DMS153 treated with DMSO at 0.1 percent for 48 hours (cell line): ENCODE results near the gene ASPHD2.
"Not testable (repeated sequence)": the region's sequence is repeated elsewhere in the genome, so short reads cannot be mapped to it uniquely, and the experiment has no call there.

Experiments used
- DNase-seq: peaks from one replicate; lab custom pipeline; 2025; ENCODE audit not compliant: unreplicated experiment; lab: John Stamatoyannopoulos, UW

Gene ASPHD2, protein sequence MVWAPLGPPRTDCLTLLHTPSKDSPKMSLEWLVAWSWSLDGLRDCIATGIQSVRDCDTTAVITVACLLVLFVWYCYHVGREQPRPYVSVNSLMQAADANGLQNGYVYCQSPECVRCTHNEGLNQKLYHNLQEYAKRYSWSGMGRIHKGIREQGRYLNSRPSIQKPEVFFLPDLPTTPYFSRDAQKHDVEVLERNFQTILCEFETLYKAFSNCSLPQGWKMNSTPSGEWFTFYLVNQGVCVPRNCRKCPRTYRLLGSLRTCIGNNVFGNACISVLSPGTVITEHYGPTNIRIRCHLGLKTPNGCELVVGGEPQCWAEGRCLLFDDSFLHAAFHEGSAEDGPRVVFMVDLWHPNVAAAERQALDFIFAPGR

GRCh38 chr22:26428515-26429457 is at the start of gene ASPHD2:
TSS of gene ASPHD2 (plus strand) at chr22:26429260. CDS start at chr22:26433616, 4,356 bp downstream.
- peak; percentile 43 for DNase-seq

GRCh38 chr22:26380072-26380830 is 48.8 kb upstream of the ASPHD2 start:
- DNase-seq = no peak

DNA sequence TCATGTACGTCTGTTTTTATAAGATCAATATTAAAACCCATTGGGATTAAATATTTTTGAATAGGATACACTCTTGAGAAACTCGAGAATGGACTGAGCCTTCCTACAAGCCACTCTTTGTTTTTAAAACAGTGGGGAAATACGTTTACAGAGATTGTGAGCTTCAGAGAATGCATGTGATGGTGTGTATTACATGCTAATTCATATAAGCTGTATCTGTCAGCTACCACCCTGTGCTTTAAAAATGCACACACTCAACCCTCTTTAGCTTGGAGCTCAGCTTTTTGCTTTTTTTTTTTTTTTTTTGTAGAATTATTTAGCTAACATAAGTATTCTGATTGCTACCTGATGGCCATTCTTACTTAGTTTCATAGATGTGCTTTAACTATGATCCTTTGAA is 46.3 kb upstream of the ASPHD2 start:
- no peak for DNase-seq

DNA sequence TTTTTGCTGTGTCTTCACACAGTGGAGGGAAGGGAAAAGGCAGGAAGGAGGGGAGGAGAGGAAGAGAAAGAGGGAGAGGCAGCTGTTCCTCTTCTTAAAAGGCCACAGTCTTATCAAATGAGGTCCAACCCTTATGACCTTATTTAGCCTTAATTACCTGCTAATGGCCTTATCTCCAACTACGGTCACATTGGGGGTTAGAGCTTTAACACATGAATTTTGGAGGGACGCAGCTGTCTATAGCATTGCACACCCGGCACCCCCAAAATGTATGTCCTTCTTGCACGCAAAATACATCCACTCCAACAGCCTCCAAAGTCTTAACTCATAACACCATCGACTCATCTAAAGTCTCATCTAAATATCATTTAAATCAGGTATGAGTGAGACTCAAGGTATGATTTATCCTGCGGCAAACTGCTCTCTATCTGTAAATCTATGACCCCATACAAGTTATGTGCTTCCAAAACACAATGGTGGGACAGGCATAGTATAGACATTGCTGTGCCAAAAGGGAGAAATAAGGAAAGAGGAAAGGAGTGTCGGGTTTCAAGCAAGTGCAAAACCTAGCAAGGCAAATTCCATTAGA is 45.0 kb upstream of the ASPHD2 start:
- no peak for DNase-seq

- no peak for DNase-seq
These were observed 43.9 kb upstream of the ASPHD2 start for GRCh38 chr22:26385164-26385563.

DNA sequence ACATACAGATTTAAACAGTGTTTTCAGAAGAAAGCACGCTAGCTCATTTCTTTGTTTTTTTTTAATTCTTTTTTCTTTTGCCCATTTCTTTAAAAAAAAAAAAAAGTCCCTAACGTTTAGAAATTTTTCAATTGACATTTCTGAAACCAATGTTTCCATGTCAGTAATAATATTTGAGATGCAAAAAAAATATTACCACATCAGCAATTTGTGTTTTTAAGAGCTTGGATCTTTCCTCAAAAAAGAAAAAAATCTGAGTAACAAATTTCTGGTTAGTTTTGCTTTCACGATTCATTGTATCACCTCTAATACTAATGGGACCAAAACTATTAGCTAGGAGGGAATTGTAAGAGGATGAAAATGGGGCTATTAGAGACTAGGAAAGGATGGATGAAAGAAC is 39.9 kb upstream of the ASPHD2 start:
- DNase-seq = no peak

GRCh38 chr22:26391091-26391490 is 38.0 kb upstream of the ASPHD2 start:
- no peak for DNase-seq

GRCh38 chr22:26391623-26392022 is 37.4 kb upstream of the ASPHD2 start:
- DNase-seq = no peak

DNA sequence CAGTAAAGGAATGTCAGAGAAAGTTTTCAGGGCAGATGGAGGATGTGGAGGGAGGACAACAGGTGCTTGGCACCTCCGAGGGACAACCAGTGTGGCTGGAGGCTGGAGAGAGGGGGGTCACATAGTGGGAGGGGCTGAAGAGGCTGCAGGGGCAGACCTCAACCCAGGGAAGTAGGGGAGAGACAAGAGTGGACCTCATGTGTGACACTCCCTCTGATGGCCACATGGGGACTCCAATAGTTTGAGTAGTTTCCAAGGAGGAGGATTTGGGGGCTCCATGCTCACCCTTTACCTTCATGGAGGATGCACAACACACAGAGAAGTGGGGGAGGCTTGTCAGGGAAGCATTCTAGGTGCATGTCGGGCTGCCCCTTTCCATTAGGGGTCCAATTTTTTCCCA is 35.1 kb upstream of the ASPHD2 start:
- DNase-seq = no peak

DNA sequence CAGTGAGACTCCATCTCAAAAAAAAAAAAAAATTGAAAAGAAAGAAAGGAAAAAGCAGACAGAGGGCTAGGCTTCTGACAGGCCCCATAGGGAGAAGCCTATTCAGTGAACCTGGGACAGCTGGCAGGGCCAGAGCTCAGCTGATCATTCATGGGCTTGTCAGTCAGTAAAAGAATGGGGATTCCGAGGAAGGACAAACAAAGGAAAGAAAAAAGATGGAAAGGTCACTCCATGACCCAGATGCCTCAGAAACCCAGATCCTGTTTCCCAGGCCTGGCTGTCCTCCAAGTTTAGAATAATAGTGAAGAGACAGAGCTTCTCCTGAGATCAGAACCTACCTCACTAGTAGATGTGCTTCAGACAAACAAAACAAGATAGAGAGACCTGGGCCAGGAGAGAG is 34.3 kb upstream of the ASPHD2 start:
- no peak for DNase-seq

- DNase-seq = peak; percentile 29
These were observed 33.1 kb upstream of the ASPHD2 start for GRCh38 chr22:26395926-26396325.

DNA sequence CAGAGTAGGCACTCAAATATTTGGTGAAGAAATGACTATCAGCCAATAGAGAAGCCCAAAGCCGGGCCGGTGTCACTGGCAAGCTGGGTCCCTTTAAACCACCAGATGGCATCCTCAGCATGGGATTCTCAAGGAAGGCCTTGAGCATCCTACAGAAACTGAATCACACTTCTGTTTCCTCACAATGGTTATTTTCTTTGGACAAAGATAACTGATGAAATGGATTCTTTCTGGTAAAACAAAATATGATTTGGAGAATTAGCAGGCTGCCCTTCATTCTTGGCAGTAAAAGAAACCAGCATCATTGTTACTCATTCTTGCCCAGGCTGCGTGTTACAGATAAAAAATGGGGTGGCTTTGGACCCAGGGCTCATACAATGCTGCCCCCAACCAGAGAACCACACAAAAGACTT is 30.3 kb upstream of the ASPHD2 start:
- DNase-seq = peak; percentile 38

DNA sequence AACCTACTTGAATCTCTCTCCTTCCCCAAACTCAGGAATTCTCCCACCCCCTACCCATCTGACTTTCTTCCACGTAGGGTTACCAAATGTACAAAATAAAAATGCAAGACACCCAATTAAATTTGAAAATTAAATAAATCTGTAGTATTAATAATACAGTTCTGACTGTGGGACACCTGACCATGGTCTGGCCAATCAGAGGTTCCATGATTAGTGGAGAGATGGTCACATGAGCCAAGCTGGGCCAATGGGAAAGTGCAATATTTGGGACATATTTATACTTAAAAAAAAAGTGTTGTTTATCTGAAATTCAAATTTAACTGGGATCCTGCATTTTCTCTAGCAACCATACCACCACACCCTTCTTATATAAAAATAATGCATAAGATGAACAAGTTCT is 29.8 kb upstream of the ASPHD2 start:
- no peak for DNase-seq

GRCh38 chr22:26401726-26402125 is 27.3 kb upstream of the ASPHD2 start:
- no peak for DNase-seq

- DNase-seq = no peak
These were observed 24.1 kb upstream of the ASPHD2 start for GRCh38 chr22:26404851-26405421.

GRCh38 chr22:26406118-26406517 is 22.9 kb upstream of the ASPHD2 start:
- DNase-seq = peak; percentile 4

DNA sequence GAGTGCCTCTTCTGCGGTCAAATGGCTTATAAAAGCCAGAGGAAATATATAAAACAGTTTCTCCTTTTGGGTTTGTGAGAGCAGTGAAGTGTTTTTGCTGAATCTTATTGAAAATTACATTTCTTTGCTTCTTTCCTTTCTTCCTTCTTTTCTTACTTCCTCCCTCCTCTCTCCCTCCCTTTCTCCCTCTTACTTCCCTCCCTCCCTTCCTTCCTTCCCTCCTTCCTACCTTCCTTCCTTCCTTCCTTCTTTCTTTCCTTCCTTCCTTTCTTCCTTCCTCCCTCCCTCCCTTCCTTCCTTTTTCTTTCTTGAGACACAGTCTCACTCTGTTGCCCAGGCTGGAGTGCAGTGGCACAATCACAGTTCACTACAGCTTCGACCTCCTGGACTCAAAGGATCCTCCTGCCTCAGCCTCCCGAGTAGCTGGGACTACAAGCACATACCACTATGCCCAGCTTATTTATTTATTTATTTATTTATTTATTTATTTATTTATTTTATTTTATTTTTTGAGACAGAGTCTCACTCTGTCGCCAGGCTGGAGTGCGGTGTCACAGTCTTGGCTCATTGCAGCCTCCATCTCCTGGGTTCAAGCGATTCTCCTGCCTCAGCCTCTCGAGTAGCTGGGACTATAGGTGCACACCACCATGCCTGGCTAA is 20.4 kb upstream of the ASPHD2 start:
- not testable (repeated sequence) for DNase-seq

DNA sequence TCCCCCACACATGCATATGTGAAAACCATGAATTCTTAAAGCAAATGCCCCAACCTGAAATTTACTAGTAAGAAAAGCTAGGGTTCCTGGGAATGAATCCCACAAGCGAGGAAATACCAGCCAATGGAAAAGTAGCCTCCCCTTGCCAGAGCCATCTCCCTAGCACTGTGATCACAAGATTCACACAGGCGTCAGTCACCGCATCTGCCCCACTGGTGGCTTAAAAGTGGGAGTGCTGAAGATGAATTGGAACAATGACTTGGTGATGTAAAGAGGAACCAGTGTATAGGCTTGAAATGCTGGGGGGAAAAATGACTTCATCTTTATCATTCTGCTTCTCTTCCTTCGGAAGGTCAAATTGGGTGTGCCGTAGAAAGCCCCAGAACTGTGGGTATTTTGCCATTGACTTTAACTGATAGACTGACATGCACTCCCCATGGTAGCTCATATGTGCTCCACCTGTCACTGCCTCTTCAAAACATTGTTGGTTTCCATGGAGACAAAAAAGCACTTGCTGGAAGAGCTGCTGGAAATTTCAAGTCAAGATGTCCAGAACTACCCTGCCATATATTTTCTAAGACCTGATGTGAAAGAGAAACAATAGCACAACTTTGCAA is 19.2 kb upstream of the ASPHD2 start:
- no peak for DNase-seq

DNA sequence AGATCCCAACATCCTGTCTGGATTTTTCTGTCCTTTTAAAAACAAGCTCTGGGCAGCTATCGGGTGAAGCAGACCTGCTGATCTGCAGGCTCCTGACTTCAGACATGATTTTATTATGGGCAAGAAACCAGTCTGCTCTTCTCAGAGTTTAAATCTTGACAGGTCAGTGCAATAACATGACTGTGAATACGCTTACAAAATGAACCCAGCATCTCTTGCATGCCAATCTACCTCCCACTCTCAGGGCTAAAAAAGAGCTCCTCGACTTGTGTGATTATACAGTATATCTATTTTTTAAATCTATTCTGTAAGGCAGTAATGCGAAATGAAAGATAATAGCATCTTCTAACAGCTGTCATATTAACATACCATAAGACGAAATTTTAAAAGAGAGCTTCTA is 18.7 kb upstream of the ASPHD2 start:
- no peak for DNase-seq

DNA sequence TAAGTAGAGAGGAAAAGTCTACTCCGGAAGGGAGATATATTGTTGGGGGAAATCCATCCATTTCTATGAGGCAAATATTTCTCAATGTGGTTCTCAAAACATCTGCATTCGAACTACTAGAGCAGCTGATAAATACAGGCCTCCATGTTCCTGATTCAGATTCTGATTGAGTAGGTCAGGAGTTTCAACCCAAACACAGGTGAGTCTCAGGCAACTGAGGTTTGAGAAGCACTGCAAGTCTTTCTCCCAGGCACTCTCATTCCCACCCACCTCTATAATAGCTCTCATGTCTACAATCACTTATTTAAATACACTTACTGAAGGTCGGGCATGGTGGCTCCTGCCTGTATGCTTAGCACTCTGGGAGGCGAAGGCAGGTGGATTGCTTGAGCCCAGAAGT is 14.7 kb upstream of the ASPHD2 start:
- DNase-seq = no peak
